Ascending aorta (tissue), 2 donors: ENCODE data around the gene MTAP. TPM values are rescaled to one million over a fixed set of nuclear protein-coding genes. Genes with fewer than 3 reads are reported as not detected.

Experiments used
- DNase-seq, 2 donors: peaks; one replicate each; pipeline ENCODE4 v3.0.0-alpha.2; 2019; ENCODE audit warnings: low spot score in 2 of 2
- H3K27ac ChIP-seq, 2 donors: fragments of 200-600 bp; sonication (generic); one replicate each; pipeline ENCODE4 v1.5.1; 2016 to 2017; ENCODE audit warnings: mild to moderate bottlenecking in 1 of 2
- H3K27me3 ChIP-seq: fragments of 200-600 bp; sonication (generic); one replicate; pipeline ENCODE4 v1.5.1; 2017
- H3K36me3 ChIP-seq, 2 donors: fragments of 200-600 bp; sonication (generic); one replicate each; pipeline ENCODE4 v1.5.1; 2016
- H3K4me1 ChIP-seq, 2 donors: fragments of 200-600 bp; sonication (generic); one replicate each; pipeline ENCODE4 v1.5.1; 2016 to 2017; ENCODE audit warnings: mild to moderate bottlenecking in 1 of 2
- H3K4me3 ChIP-seq, 2 donors: fragments of 200-600 bp; sonication (generic); one replicate each; pipeline ENCODE4 v1.5.1; 2016 to 2017; ENCODE audit warnings: mild to moderate bottlenecking in 1 of 2
- H3K9me3 ChIP-seq, 2 donors: fragments of 200-600 bp; sonication (generic); one replicate each; pipeline ENCODE4 v1.5.1; 2016
- CTCF ChIP-seq, 3 experiments: fragments of 200-600 bp in 2 of 3; fragments of 450-650 bp in 1 of 3; sonication (generic) in 2 of 3; IDR thresholded peaks; one replicate each; pipeline ENCODE4 v1.5.1; 2016 to 2019; ENCODE audit warnings: antibody characterized with exemption in 3 of 3, mild to moderate bottlenecking in 1 of 3, moderate library complexity in 1 of 3
- intact Hi-C: fragments of 100-400 bp; cut with DNase I; formaldehyde crosslinking; loops from one replicate; pipeline ENCODE4 v1.15.1; 2023
- total RNA-seq: library from RNA; depleted of rRNA; stranded (reverse); fragments of >200 nt; gene quantifications from one replicate; pipeline ENCODE4 v1.1.0, GENCODE V29; 2016

MTAP gene
- total RNA-seq, 1 donor from 2014 or later = 34.7 TPM

DNA sequence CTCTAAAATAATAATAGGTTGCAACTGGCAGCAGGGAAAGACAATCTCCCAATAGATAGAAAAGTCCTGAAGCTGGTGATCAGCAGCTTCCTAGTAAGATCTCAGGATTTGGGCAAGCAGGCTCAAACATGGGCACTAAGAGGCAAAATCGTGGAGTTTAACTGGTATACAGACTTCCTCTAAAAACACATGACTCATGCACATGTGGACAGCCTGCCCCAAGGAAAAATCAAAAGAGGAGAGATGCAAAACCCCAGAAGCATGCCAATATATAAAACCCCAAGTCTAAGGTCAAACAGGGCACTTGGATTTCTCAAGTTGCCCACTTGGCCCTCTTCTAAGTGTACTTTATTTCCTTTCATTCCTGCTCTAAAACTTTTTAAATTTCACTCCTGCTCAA is 129.0 kb downstream of the MTAP start:
- peaks cover 0 to 5% of the 10 kb centered on the region in 2 donors for H3K36me3 ChIP-seq
- intact Hi-C loops = no loop called here
- DNase-seq = no peak
- H3K27ac ChIP-seq = no peak overlapping the region
- no peaks in the 10 kb centered on the region for H3K4me1 ChIP-seq
- no peak for TF ChIP-seq CTCF (IDR thresholded peaks at IDR 0.05)
- no peaks in the 10 kb centered on the region for H3K27me3 ChIP-seq
- no peak overlapping the region for H3K4me3 ChIP-seq
- no peaks in the 10 kb centered on the region for H3K9me3 ChIP-seq

- Histone ChIP-seq H3K27ac (no peak overlapping the region), H3K36me3 (peaks cover 0 to 5% of the 10 kb centered on the region in 2 donors), H3K4me3 (no peak overlapping the region), H3K27me3 (no peaks in the 10 kb centered on the region), H3K4me1 (no peaks in the 10 kb centered on the region), H3K9me3 (no peaks in the 10 kb centered on the region)
- TF ChIP-seq CTCF (IDR thresholded peaks at IDR 0.05) = no peak
- DNase-seq = no peak
- intact Hi-C loops = no loop called here
Observed at GRCh38 chr9:21933281-21933680, 130.8 kb downstream of the MTAP start.

GRCh38 chr9:21933865-21934264 is 131.4 kb downstream of the MTAP start:
- intact Hi-C loops = no loop called here

GRCh38 chr9:21935631-21936030 is 133.2 kb downstream of the MTAP start:
- H3K27ac ChIP-seq = no peak overlapping the region
- no peaks in the 10 kb centered on the region for H3K9me3 ChIP-seq
- no peak for TF ChIP-seq CTCF (IDR thresholded peaks at IDR 0.05)
- no peaks in the 10 kb centered on the region for H3K4me1 ChIP-seq
- intact Hi-C loops = no loop called here
- H3K36me3 ChIP-seq = peaks cover 0 to 5% of the 10 kb centered on the region in 2 donors
- no peak for DNase-seq
- no peak overlapping the region for H3K4me3 ChIP-seq
- H3K27me3 ChIP-seq = no peaks in the 10 kb centered on the region

More at GRCh38 chr9:21933865-21934264, 131.4 kb downstream of the MTAP start:
- Histone ChIP-seq H3K36me3 (peaks cover 0 to 5% of the 10 kb centered on the region in 2 donors), H3K27ac (no peak overlapping the region), H3K4me3 (no peak overlapping the region), H3K27me3 (no peaks in the 10 kb centered on the region), H3K9me3 (no peaks in the 10 kb centered on the region), H3K4me1 (no peaks in the 10 kb centered on the region)
- no peak for TF ChIP-seq CTCF (IDR thresholded peaks at IDR 0.05)
- no peak for DNase-seq

DNA sequence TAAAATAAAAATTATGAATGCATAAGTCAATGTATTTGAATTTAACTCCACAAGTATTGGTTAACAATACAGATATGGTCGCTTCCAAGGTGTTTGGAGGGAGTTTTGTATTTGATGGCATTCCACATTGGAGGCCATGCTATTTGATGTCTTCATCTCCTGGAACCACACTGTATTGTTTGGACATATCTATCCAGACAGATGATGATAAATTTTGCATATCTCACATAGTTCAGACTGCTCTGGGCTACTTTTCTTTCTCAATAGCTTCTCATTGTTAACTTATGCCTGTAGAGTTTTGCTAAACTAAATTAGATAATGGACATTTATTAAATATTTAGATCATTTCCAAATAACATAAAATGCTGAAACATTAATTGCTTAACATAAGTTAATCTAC is 133.7 kb downstream of the MTAP start:
- intact Hi-C loops = no loop called here
- Histone ChIP-seq H3K27ac (no peak overlapping the region), H3K36me3 (peaks cover 0 to 3% of the 10 kb centered on the region in 2 donors), H3K4me3 (no peak overlapping the region), H3K27me3 (no peaks in the 10 kb centered on the region), H3K4me1 (no peaks in the 10 kb centered on the region), H3K9me3 (no peaks in the 10 kb centered on the region)
- TF ChIP-seq CTCF (IDR thresholded peaks at IDR 0.05) = no peak
- DNase-seq = no peak

- no peaks in the 10 kb centered on the region for H3K27me3 ChIP-seq
- no peak overlapping the region for H3K27ac ChIP-seq
- no peak for TF ChIP-seq CTCF (IDR thresholded peaks at IDR 0.05)
- H3K4me1 ChIP-seq = no peaks in the 10 kb centered on the region
- H3K4me3 ChIP-seq = no peak overlapping the region
- no peaks in the 10 kb centered on the region for H3K9me3 ChIP-seq
- H3K36me3 ChIP-seq = no peaks in the 10 kb centered on the region
- intact Hi-C loops = no loop called here
- no peak for DNase-seq
Observed at GRCh38 chr9:21941337-21941995, 139.0 kb downstream of the MTAP start.
